ENCODE data around the gene COL5A1.
A peak's percentile ranks its signal among the peaks of the same experiment; 100 is the strongest.

Gene COL5A1

DNA sequence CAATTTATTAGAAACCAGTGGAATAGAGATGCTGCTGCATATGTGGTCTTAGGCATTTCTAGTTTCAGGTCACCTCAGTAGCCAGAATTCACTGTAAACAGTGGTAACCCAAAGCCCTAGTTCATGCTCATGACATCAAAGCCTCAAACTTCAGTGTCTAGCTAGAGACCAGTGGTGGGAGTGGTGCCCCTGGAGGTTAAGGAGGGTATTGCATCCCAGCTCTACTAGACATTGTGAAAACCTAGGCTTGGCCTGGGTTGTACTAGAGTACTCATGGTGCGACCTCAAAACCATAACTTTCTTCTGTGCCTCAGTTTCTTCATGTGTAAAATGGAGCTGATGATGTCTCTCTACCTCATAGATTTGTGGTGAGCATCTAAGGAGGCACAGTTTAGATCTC is 18.8 kb downstream of the COL5A1 start:
- TF ChIP-seq ZC3H10 (CRISPR knock-in tag; IDR thresholded peaks at IDR 0.05) (no peak), ZFP3 (CRISPR knock-in tag; IDR thresholded peaks at IDR 0.05) (no peak), ISL1 (CRISPR knock-in tag; IDR thresholded peaks at IDR 0.05) (no peak), ESRRG (CRISPR knock-in tag; IDR thresholded peaks at IDR 0.05) (no peak), ZNF8 (CRISPR knock-in tag; IDR thresholded peaks at IDR 0.05) (no peak), TOX (CRISPR knock-in tag; IDR thresholded peaks at IDR 0.05; ENCODE audit: borderline replicate concordance) (no peak), ZNF565 (CRISPR knock-in tag; conservative IDR thresholded peaks at IDR 0.05; ENCODE audit: low read depth) (no peak), SNAI2 (CRISPR knock-in tag; IDR thresholded peaks at IDR 0.05) (no peak), BACH2 (CRISPR knock-in tag; IDR thresholded peaks at IDR 0.05; ENCODE audit: borderline replicate concordance) (no peak), TCF4 (CRISPR knock-in tag; IDR thresholded peaks at IDR 0.05; ENCODE audit: borderline replicate concordance) (no peak), ARNTL (CRISPR knock-in tag; IDR thresholded peaks at IDR 0.05; ENCODE audit: borderline replicate concordance, low read depth) (no peak), ZNF70 (CRISPR knock-in tag; IDR thresholded peaks at IDR 0.05) (no peak), OSR1 (CRISPR knock-in tag; IDR thresholded peaks at IDR 0.05) (no peak), PPARA (CRISPR knock-in tag; IDR thresholded peaks at IDR 0.05; ENCODE audit: borderline replicate concordance) (no peak), CSDC2 (CRISPR knock-in tag; IDR thresholded peaks at IDR 0.05) (no peak), ZFP30 (CRISPR knock-in tag; IDR thresholded peaks at IDR 0.05) (no peak)
- TF ChIP-seq, protein P1, sequence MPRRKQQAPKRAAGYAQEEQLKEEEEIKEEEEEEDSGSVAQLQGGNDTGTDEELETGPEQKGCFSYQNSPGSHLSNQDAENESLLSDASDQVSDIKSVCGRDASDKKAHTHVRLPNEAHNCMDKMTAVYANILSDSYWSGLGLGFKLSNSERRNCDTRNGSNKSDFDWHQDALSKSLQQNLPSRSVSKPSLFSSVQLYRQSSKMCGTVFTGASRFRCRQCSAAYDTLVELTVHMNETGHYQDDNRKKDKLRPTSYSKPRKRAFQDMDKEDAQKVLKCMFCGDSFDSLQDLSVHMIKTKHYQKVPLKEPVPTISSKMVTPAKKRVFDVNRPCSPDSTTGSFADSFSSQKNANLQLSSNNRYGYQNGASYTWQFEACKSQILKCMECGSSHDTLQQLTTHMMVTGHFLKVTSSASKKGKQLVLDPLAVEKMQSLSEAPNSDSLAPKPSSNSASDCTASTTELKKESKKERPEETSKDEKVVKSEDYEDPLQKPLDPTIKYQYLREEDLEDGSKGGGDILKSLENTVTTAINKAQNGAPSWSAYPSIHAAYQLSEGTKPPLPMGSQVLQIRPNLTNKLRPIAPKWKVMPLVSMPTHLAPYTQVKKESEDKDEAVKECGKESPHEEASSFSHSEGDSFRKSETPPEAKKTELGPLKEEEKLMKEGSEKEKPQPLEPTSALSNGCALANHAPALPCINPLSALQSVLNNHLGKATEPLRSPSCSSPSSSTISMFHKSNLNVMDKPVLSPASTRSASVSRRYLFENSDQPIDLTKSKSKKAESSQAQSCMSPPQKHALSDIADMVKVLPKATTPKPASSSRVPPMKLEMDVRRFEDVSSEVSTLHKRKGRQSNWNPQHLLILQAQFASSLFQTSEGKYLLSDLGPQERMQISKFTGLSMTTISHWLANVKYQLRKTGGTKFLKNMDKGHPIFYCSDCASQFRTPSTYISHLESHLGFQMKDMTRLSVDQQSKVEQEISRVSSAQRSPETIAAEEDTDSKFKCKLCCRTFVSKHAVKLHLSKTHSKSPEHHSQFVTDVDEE (CRISPR knock-in tag; IDR thresholded peaks at IDR 0.05): no peak
- TF ChIP-seq, protein P2, sequence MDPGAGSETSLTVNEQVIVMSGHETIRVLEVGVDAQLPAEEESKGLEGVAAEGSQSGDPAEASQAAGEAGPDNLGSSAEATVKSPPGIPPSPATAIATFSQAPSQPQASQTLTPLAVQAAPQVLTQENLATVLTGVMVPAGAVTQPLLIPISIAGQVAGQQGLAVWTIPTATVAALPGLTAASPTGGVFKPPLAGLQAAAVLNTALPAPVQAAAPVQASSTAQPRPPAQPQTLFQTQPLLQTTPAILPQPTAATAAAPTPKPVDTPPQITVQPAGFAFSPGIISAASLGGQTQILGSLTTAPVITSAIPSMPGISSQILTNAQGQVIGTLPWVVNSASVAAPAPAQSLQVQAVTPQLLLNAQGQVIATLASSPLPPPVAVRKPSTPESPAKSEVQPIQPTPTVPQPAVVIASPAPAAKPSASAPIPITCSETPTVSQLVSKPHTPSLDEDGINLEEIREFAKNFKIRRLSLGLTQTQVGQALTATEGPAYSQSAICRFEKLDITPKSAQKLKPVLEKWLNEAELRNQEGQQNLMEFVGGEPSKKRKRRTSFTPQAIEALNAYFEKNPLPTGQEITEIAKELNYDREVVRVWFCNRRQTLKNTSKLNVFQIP (CRISPR knock-in tag; IDR thresholded peaks at IDR 0.05; ENCODE audit: borderline replicate concordance, low read depth): no peak
- TF ChIP-seq, protein P3, sequence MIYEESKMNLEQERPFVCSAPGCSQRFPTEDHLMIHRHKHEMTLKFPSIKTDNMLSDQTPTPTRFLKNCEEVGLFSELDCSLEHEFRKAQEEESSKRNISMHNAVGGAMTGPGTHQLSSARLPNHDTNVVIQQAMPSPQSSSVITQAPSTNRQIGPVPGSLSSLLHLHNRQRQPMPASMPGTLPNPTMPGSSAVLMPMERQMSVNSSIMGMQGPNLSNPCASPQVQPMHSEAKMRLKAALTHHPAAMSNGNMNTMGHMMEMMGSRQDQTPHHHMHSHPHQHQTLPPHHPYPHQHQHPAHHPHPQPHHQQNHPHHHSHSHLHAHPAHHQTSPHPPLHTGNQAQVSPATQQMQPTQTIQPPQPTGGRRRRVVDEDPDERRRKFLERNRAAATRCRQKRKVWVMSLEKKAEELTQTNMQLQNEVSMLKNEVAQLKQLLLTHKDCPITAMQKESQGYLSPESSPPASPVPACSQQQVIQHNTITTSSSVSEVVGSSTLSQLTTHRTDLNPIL (CRISPR knock-in tag; IDR thresholded peaks at IDR 0.05; ENCODE audit: low read depth): no peak
- TF ChIP-seq, protein P4, sequence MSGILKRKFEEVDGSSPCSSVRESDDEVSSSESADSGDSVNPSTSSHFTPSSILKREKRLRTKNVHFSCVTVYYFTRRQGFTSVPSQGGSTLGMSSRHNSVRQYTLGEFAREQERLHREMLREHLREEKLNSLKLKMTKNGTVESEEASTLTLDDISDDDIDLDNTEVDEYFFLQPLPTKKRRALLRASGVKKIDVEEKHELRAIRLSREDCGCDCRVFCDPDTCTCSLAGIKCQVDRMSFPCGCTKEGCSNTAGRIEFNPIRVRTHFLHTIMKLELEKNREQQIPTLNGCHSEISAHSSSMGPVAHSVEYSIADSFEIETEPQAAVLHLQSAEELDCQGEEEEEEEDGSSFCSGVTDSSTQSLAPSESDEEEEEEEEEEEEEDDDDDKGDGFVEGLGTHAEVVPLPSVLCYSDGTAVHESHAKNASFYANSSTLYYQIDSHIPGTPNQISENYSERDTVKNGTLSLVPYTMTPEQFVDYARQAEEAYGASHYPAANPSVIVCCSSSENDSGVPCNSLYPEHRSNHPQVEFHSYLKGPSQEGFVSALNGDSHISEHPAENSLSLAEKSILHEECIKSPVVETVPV (CRISPR knock-in tag; IDR thresholded peaks at IDR 0.05): no peak
- ATAC-seq: no peak

DNA sequence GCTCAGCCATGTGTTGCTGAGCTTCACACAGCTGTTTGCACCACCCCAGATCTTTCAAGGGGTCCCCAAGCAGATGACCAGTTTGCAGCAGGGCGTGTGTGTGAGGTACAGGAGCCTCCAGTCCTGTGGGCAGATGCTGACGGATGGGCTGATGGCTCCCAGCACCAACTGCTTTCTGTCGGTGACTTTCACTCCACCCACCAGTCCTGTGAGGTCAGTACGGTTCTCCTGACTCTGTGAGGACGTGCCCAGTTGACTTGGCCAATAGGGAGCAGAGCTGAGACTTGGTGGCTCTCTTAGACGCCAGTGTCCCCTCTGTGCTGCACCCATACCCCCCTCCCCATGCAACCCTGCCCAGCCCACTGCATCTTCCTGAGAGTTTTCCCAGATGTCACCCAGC is 19.7 kb downstream of the COL5A1 start:
- TF ChIP-seq, protein P5, sequence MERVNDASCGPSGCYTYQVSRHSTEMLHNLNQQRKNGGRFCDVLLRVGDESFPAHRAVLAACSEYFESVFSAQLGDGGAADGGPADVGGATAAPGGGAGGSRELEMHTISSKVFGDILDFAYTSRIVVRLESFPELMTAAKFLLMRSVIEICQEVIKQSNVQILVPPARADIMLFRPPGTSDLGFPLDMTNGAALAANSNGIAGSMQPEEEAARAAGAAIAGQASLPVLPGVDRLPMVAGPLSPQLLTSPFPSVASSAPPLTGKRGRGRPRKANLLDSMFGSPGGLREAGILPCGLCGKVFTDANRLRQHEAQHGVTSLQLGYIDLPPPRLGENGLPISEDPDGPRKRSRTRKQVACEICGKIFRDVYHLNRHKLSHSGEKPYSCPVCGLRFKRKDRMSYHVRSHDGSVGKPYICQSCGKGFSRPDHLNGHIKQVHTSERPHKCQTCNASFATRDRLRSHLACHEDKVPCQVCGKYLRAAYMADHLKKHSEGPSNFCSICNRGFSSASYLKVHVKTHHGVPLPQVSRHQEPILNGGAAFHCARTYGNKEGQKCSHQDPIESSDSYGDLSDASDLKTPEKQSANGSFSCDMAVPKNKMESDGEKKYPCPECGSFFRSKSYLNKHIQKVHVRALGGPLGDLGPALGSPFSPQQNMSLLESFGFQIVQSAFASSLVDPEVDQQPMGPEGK (CRISPR knock-in tag; IDR thresholded peaks at IDR 0.05; ENCODE audit: borderline replicate concordance): no peak
- TF ChIP-seq SNAI2 (CRISPR knock-in tag; IDR thresholded peaks at IDR 0.05): no peak
- TF ChIP-seq ESRRG (CRISPR knock-in tag; IDR thresholded peaks at IDR 0.05): no peak
- TF ChIP-seq ZNF70 (CRISPR knock-in tag; IDR thresholded peaks at IDR 0.05): no peak
- TF ChIP-seq, protein P4 (CRISPR knock-in tag; IDR thresholded peaks at IDR 0.05): no peak
- TF ChIP-seq, protein P1 (CRISPR knock-in tag; IDR thresholded peaks at IDR 0.05): no peak
- TF ChIP-seq TOX (CRISPR knock-in tag; IDR thresholded peaks at IDR 0.05; ENCODE audit: borderline replicate concordance): no peak
- TF ChIP-seq ARNTL (CRISPR knock-in tag; IDR thresholded peaks at IDR 0.05; ENCODE audit: borderline replicate concordance, low read depth): no peak
- TF ChIP-seq GLIS3 (CRISPR knock-in tag; IDR thresholded peaks at IDR 0.05): no peak
- no peak for TF ChIP-seq ZNF8 (CRISPR knock-in tag; IDR thresholded peaks at IDR 0.05)
- no peak for TF ChIP-seq RARB (CRISPR knock-in tag; IDR thresholded peaks at IDR 0.05)
- no peak for TF ChIP-seq ZC3H10 (CRISPR knock-in tag; IDR thresholded peaks at IDR 0.05)
- no peak for TF ChIP-seq BACH2 (CRISPR knock-in tag; IDR thresholded peaks at IDR 0.05; ENCODE audit: borderline replicate concordance)
- TF ChIP-seq PPARA (CRISPR knock-in tag; IDR thresholded peaks at IDR 0.05; ENCODE audit: borderline replicate concordance): no peak
- TF ChIP-seq, protein P3 (CRISPR knock-in tag; IDR thresholded peaks at IDR 0.05; ENCODE audit: low read depth): no peak
- peak; percentile 9 for ATAC-seq

Measured in SK-N-SH treated with all-trans-retinoic acid at 6 μM for 48 hours (cell line).